Activated CD4-positive, alpha-beta T cell treated with anti-CD3 and anti-CD28 coated beads, Interleukin-2, amount 50 U/mL, for 1 hour (primary cell): ENCODE results near the gene ZCCHC18.
A peak's percentile ranks its signal among the peaks of the same experiment; 100 is the strongest.

Experiments used
- DNase-seq: peaks from one replicate; pipeline ENCODE4 v3.0.0-alpha.2; 2020

The ZCCHC18 gene

GRCh38 chrX:104134583-104135261 lies 22.4 kb downstream of the ZCCHC18 start:
- DNase-seq, result no peak

DNA sequence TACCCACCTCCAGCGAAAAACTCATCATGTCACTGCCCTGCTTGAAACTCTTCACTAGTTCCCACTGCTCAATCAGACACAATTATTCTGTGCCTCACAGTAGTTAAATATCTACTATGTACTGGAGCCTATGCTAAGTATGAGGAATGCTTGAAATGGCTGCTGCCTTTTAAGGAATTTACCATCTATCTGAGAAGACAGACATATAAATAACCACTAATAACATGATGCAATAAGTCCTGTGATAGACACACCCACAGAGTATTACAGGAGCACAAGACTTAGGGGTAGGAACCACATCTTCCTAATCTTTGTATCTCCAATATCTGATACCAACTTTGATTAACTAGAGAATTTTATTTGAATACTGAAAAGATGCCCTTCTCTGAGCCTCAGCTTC lies 23.4 kb downstream of the ZCCHC18 start:
- DNase-seq, result no peak

- DNase-seq, result peak; percentile 30
Measured at GRCh38 chrX:104136241-104137019, 24.1 kb downstream of the ZCCHC18 start.

GRCh38 chrX:104137496-104137895 lies 25.2 kb downstream of the ZCCHC18 start:
- DNase-seq, result no peak

GRCh38 chrX:104141087-104141760 lies 28.9 kb downstream of the ZCCHC18 start:
- DNase-seq, result no peak

- DNase-seq, result no peak
Measured at GRCh38 chrX:104151037-104151436, 38.7 kb downstream of the ZCCHC18 start.

DNA sequence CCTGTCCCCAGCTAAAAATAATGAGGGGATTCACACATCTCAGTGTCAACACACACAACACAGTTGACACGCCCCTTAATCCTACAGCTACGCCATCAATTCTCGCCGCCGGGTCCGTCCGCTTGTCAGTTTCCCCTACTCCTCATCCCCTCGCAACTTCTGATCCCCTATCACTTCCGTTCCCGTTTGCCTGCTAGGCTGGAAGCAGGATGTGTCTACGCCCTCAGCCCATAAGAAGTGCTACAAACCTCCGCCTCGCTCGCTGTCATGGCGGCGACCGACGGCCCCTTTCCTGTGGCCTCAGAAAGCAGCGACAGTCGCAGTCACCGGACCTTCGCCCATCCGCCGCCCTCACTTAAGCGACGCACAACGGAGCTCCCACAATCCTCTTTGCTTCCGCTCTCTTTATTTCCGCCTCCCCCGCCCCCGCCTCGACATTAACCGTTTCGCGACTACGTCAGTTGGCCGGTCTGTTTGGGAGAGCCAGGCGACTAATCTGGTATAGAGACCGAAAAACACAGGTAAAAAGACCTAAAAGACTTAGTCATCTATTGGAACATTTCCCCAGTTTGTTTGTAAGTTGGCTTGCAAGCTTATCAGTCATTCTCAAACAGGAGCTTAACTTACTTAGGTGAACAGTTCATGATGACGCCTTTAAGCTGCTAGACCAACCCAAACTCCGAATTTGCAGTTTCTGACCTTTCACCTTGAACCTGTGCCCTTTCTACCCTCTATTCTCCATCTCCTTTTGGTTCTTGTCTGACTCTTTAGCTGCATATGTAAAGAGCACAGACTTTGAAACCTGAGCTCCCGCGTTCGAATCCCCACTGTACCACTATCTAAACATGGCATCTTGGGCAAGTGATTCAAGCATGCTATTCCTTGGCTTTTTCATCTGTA lies 44.6 kb downstream of the ZCCHC18 start, which contains the start of gene SLC25A53:
SLC25A53 (minus strand) TSS at position 380 of the 900 bp plus-strand sequence. CDS start 51,752 bp downstream, outside the sequence.
- peak; percentile 66 for DNase-seq
